Bone marrow (tissue), 2 donors: Measurements from ENCODE around the gene SPACA7.

Experiments
- DNase-seq, 2 donors: peaks; one replicate each; lab custom pipeline; 2025; lab: John Stamatoyannopoulos, UW

SPACA7 gene, protein sequence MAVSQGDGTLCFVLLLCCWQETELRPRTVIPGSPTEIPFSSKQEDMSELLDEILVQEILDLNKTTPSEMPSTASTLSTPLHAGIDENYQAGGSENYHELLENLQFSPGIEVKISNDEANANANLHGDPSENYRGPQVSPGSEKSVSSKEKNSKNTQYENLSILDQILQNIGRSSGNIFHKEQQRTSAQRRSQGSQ

DNA sequence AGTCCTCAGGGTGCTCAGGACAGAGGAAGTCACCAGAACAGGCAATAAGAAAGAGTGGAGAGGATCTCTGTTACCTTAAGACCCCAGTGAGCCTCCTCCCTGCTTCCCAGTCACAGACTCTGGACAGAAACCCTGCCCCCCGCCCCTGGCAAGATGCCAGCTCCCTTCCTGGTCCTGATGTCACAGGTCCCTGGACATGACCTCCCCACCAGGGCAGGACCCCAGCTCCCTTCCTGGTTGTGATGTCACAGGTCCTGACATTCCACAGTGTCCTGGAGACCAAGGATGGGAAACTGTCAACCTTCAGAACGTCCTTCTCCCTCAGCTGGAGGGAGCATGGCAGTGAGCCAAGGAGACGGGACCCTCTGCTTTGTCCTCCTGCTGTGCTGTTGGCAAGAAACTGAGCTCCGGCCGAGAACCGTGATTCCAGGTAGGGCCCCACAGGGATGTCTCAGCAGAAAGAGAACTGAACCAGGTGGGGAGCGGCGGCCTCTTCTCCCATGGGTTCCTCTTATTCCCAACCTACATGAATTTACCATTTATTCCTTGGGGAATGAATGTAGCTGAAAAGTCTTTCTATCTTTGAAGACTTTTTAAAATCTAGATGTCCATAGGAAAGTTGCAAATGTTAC, at the start of gene SPACA7:
TSS of gene SPACA7 (plus strand) at position 306 of the 632 bp plus-strand sequence. CDS start at position 337, 31 bp downstream.
- no peak for DNase-seq

DNA sequence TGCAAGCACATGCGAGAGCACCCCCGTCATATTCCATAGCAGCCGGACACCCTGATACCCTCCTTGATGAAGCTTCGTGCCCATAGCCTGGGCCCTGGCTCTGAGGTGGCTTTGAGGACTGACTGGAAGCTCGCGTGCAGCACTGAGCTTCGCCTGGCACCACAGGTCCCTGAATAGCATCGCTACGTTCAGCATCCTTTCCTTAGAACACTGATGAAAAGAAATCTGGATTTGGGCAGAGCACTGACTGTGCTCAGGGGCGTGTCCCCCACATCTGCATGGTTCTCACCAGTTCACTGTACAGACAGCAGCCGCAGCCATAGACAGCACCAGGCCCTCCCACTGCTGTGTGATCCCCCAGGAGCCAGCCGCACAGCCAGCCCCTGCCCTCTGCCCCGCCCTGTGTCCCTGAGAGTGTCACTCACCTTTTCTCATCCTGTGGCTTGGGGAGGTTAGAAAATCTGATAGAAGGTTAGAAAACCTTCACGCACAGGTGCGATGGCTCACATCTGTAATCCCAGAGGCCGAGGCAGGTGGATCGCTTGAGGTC, 49.3 kb upstream of the SPACA7 start:
- no peak for DNase-seq

GRCh38 chr13:112328936-112329335, 47.2 kb upstream of the SPACA7 start:
- DNase-seq, result no peak

DNA sequence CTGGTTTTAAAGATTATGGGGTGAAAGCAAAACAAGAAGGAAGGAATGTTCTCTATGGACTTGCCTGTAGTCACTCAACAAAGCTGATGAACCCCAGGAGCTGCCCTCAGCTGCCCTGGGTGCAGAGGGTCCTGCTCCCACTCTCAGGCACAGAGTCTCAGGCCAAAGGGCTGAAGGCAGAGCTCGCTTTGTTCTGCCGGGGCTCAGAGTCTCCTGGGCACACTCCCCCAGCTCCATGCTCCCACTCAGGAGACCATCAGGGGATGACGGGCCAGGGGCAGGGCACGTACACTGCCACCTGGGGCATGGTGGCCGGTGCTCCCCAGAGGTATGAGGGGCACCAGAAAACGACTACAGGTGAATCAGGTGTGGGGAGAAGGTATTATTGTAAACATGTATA, 46.8 kb upstream of the SPACA7 start:
- no peak for DNase-seq

- no peak for DNase-seq
These were observed 46.1 kb upstream of the SPACA7 start for GRCh38 chr13:112330066-112330465.

DNA sequence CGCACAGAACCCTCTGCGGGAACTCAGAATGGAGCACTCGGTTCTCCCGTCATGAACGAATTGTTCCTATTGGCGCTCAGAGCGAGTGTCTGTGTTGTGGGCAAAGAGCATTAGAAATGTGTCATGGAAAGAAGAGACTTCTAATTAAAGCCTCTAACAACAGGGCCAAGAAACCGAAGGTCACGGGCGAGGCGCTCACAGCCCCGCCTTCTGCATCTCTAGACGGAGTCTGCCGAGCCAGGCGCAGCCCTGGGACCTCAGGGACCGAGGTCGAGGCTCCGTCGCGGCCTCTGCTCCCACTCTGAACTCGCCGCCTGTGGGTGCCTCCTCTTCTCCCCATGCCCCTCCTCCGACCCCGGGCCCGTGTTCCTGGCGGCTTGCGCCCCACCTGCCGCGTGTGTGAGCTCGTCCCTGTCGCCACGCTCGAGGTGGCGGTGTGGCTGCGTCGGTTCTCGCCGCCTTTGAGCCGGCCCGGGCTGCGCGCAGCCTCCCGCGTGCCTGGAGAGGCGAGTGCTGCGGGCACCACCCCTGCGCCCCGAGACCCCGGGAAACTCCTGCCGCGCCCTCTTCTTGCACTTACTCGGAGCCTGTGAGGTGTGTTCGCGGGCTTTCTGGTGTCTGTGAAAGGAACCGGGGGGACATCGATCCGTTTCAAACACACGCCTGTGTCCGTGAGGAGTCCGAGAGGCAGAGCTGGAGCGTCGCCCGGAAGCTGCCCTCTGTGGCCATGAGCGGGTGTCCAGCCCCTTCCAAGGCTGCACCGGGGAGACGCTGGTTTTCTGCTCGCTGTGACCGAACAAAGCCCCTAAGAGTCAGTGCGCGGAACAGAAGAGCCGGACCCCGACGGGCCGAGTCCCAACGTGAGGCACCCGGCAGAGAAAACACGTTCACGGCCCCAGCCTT, 45.4 kb upstream of the SPACA7 start:
- DNase-seq, result no peak

GRCh38 chr13:112331675-112332074, 44.5 kb upstream of the SPACA7 start:
- no peak for DNase-seq

- no peak for DNase-seq
These were observed 43.4 kb upstream of the SPACA7 start for GRCh38 chr13:112332727-112333126.

DNA sequence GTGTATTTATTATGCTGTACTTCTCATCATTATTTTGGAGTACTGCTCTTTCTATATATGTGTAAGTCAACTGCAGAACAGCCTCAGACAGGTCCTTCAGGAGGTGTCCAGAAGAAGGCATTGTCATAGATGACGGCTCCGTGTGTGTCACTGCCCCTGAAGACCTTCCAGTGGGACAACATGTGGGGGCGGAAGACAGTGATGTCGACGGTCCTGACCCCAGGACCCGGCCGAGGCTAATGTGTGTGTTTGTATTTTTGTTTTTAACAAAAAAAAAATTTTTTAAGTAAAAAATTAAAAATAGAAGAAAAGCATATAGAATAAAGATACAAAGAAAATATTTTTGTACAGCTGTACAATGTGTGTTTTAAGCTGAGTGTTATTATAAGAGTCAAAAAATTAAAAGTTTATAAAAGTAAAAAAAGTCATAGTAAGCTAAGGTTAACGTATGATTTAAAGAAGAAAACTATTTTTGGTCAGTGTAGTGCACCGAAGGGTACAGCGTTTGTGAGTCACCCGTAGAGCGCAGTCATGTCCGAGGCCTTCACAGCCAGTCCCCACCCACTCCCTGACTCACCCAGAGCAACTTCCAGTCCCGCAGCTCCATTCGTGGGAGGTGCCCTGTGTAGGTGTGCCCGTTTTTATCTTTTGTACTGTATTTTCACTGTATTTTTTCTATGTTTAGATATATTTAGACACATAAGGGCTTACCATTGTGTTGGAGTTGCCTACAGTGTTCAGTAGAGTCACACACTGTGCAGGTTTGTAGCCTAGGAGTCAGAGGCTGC, 42.2 kb upstream of the SPACA7 start:
- DNase-seq, result no peak

DNA sequence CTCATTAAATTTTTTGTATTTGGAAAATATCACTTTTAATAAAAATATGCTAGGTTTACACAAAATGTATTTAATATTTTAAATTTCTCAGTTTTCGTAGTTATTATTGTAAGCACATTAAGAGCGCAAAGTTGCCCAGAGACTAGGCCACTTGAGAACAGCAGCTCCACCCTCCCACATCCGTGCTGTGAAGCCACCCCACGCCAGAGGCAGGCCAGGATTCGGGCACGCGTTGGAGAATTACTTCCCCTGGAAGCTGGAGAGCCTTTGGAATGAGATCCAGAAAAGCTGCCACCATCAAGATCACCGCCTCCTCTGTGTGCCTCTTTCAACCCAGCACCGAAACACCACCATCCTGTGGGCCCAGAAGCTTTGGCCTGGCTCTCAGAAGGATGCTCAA, 41.0 kb upstream of the SPACA7 start:
- DNase-seq, result no peak

DNA sequence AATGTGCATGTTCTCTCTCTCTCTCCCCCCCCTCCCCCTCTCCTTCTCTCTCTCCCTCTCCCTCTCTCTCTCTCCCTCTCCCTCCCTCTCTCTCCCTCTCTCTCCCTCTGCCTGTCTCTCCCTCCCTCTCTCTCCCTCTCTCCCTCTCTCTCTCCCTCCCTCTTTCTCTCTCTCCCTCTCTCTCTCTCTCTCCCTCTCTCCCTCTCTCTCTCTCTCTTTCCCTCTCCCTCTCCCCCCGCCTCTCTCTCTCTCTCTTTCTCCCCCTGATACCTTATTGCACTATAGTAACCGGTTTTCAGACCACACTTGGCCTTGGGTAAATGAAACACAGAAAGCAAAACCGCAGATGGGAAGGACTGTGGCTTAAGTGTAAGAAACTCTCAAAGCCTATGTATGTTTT, 34.7 kb upstream of the SPACA7 start:
- no peak for DNase-seq

GRCh38 chr13:112341976-112342735, 34.0 kb upstream of the SPACA7 start:
- DNase-seq, result no peak

DNA sequence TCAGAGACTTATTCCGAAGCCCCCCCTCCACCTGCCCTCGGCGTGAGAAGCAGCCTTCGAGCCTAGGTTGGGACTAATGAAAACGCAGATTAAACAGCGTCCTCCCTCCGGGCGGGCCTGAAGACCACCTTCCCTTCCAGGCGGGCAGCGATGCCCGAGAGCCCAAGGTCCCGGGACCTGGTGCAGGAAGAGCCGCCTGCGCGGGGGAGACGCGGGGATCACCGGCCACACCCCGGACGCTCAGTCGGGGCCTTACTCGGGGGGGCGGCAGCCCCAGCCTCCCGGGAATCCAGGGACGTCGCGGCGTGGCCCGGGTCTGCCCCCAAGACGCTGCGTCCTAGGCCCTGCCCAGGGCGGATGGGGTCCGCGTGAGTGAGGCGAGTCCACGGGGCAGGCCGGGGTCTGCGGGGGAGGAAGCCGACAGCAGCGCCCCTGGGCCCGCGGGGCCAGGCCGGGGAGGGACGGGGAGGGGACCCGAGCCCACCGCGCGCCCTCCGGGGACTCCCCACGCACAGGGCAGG, 33.3 kb upstream of the SPACA7 start:
- no peak for DNase-seq

- no peak for DNase-seq
These were observed 32.6 kb upstream of the SPACA7 start for GRCh38 chr13:112343591-112343990.

- no peak for DNase-seq
These were observed 30.4 kb upstream of the SPACA7 start for GRCh38 chr13:112345826-112346172.

DNA sequence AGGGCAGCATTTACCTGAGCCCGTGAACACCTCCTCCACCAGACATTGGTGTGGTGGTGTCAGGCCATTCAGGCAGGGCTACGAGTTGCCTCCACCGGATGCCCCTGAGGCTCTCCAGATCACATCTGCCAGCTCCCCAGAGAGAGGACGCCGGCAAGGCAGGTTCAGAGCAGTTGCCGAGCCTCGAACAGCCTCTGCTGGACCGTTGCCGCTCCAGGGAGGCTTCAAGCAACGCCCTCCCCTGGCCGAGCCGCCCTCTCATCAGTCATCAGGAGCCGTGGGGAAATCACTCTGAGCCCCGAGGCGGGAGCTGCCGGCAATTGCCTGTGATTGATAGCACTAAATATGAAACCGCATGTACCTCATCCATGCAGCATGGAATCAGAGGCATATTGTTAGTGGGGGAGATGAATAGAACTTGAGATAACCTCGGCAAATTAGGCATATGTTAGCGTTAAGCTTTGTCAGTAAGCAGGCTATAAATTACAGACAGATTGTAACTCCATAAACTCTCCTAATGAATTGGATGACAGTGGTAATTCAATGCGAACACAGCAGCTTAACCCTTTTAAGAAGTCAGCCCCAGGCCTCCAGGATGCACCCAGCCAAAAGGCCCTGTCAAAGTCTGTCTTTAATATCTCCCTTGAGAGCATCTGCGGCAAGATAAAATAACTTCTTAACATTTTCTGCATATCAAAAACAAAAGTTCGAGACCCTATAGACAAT, 29.8 kb upstream of the SPACA7 start:
- DNase-seq, result no peak

DNA sequence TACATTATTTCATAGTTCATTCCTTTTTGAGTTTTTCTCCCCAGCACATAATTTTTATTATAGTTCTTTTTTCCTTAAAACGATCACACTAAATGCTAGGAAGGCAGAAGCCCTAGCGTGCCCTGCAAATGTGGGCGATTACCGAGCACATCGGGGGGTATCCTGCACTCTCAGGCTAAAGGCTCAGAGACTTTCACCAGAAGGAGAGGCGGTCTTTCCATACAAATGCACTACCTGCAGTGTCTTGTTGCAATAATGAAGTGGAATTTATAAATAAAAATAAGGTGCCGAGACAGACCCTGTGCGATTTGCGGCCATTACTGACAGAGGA, 29.3 kb upstream of the SPACA7 start:
- DNase-seq, result no peak

- DNase-seq, result no peak
These were observed 28.2 kb upstream of the SPACA7 start for GRCh38 chr13:112347986-112348385.

GRCh38 chr13:112348642-112349345, 27.4 kb upstream of the SPACA7 start:
- DNase-seq, result no peak

- DNase-seq, result no peak
These were observed 26.5 kb upstream of the SPACA7 start for GRCh38 chr13:112349681-112350080.
